HepG2 (cell line): ENCODE data around the gene ZFHX3. TPM values are rescaled to one million over a fixed set of nuclear protein-coding genes. Genes with fewer than 3 reads are reported as not detected.

Experiments used
- CCDC6 ChIP-seq: sonication (generic); formaldehyde crosslinking; IDR thresholded peaks from 2 replicates; pipeline ENCODE4 v1.8.1; 2022; ENCODE audit warnings: mild to moderate bottlenecking, missing genetic modification reagents, moderate library complexity
- EP300 ChIP-seq, 3 experiments: sonication (generic) in 1 of 3; formaldehyde crosslinking in 1 of 3; IDR thresholded peaks; 2 replicates each; pipeline versions ENCODE4 v1.5.1 to v1.6.1; 2011 to 2020; ENCODE audit warnings: low read depth in 2 of 3, low read length in 2 of 3, borderline replicate concordance in 1 of 3, improper control_type of control experiment in 1 of 3, mild to moderate bottlenecking in 1 of 3, missing genetic modification reagents in 1 of 3, moderate library complexity in 1 of 3
- HDAC1 ChIP-seq: sonication (generic); formaldehyde crosslinking; IDR thresholded peaks from 2 replicates; pipeline ENCODE4 v1.5.1; 2020; ENCODE audit warnings: mild to moderate bottlenecking, missing genetic modification reagents
- HNF4G ChIP-seq, 2 experiments: sonication (generic) in 1 of 2; formaldehyde crosslinking in 1 of 2; IDR thresholded peaks; 2 replicates each; pipeline versions ENCODE4 v1.4.0 to v1.6.1; 2011 to 2020; ENCODE audit warnings: borderline replicate concordance in 2 of 2, low read depth in 2 of 2, mild to moderate bottlenecking in 2 of 2, low read length in 1 of 2, missing genetic modification reagents in 1 of 2, moderate library complexity in 1 of 2
- MEF2D ChIP-seq: sonication (generic); formaldehyde crosslinking; IDR thresholded peaks from 2 replicates; pipeline ENCODE4 v1.5.1; 2020; ENCODE audit warnings: mild to moderate bottlenecking, missing genetic modification reagents
- MTA1 ChIP-seq: sonication (generic); formaldehyde crosslinking; IDR thresholded peaks from 2 replicates; pipeline ENCODE4 v1.4.0; 2020; ENCODE audit warnings: missing genetic modification reagents, mild to moderate bottlenecking, borderline replicate concordance
- NCOA5 ChIP-seq: sonication (generic); formaldehyde crosslinking; IDR thresholded peaks from 2 replicates; pipeline ENCODE4 v1.4.0; 2020; ENCODE audit warnings: missing genetic modification reagents
- NFE2L1 ChIP-seq: sonication (generic); formaldehyde crosslinking; IDR thresholded peaks from 2 replicates; pipeline ENCODE4 v1.4.0; 2020; ENCODE audit warnings: missing genetic modification reagents, mild to moderate bottlenecking, borderline replicate concordance
- NFKBIZ ChIP-seq: IDR thresholded peaks from 2 replicates; pipeline ENCODE4 v1.6.1; 2018; ENCODE audit warnings: missing genetic modification reagents, missing compliant biosample characterization
- PHF21A ChIP-seq: sonication (generic); formaldehyde crosslinking; IDR thresholded peaks from 2 replicates; pipeline ENCODE4 v1.5.0; 2020; ENCODE audit warnings: mild to moderate bottlenecking, missing genetic modification reagents
- SALL2 ChIP-seq: sonication (generic); formaldehyde crosslinking; IDR thresholded peaks from 2 replicates; pipeline ENCODE4 v1.8.1; 2023; ENCODE audit warnings: mild to moderate bottlenecking, missing genetic modification reagents, inconsistent platforms
- SAP130 ChIP-seq: IDR thresholded peaks from 2 replicates; pipeline ENCODE4 v1.6.1; 2016; ENCODE audit warnings: low read depth
- SETDB1 ChIP-seq: sonication (generic); formaldehyde crosslinking; IDR thresholded peaks from 2 replicates; pipeline ENCODE4 v1.5.1; 2020; ENCODE audit warnings: missing genetic modification reagents, mild to moderate bottlenecking, borderline replicate concordance
- SIX1 ChIP-seq: sonication (generic); formaldehyde crosslinking; IDR thresholded peaks from 2 replicates; pipeline ENCODE4 v1.4.0; 2020; ENCODE audit warnings: missing genetic modification reagents, borderline replicate concordance
- SMC3 ChIP-seq: IDR thresholded peaks from 2 replicates; pipeline ENCODE4 v1.6.1; 2011; ENCODE audit warnings: low read length, improper control_type of control experiment
- SOX13 ChIP-seq, 3 experiments: fragments of 450-650 bp in 1 of 3; sonication (generic) in 1 of 3; formaldehyde crosslinking in 1 of 3; IDR thresholded peaks in 2 of 3; conservative IDR thresholded peaks in 1 of 3; 2 replicates each; pipeline versions ENCODE4 v1.5.0 to v1.6.1; 2016 to 2020; ENCODE audit warnings: antibody characterized with exemption in 1 of 3, mild to moderate bottlenecking in 1 of 3, missing compliant biosample characterization in 1 of 3, missing genetic modification reagents in 1 of 3, moderate library complexity in 1 of 3
- ZBTB38 ChIP-seq: sonication (generic); formaldehyde crosslinking; IDR thresholded peaks from 2 replicates; pipeline ENCODE4 v1.5.1; 2020; ENCODE audit warnings: mild to moderate bottlenecking, missing genetic modification reagents
- ZBTB7A ChIP-seq: sonication (generic); formaldehyde crosslinking; IDR thresholded peaks from 2 replicates; pipeline ENCODE4 v1.8.0; 2022; ENCODE audit warnings: mild to moderate bottlenecking, missing genetic modification reagents
- ZNF282 ChIP-seq: fragments of 450-650 bp; IDR thresholded peaks from 2 replicates; pipeline ENCODE4 v1.6.1; 2018; ENCODE audit not compliant: partially characterized antibody
- ZNF333 ChIP-seq: sonication (generic); formaldehyde crosslinking; IDR thresholded peaks from 2 replicates; pipeline ENCODE4 v1.4.0; 2020; ENCODE audit warnings: mild to moderate bottlenecking, missing genetic modification reagents, borderline replicate concordance
- polyA plus RNA-seq, 8 experiments: library from polyadenylated mRNA; depleted of rRNA in 3 of 8; stranded (reverse) in 7 of 8; unstranded in 1 of 8; fragments of >200 nt; fragmentation: Illumina TruSeq in 4 of 8; extraction: Trizol in 4 of 8; gene quantifications; 2 replicates each; pipeline versions ENCODE4 v1.2.1 to v1.2.3, GENCODE V29; 2011 to 2016; ENCODE audit warnings: low read depth in 4 of 8, missing spikeins in 1 of 8, mixed read lengths in 1 of 8; ENCODE audit not compliant: insufficient read depth in 1 of 8
- total RNA-seq, 5 experiments: library from RNA; depleted of rRNA; stranded (reverse); fragments of >200 nt; fragmentation: Illumina TruSeq; extraction: Trizol; gene quantifications; 2 replicates each; pipeline ENCODE4 v1.2.3, GENCODE V29; 2016; ENCODE audit warnings: low read depth in 1 of 5
- TF ChIP-seq, protein P1 (sequence below): sonication (generic); formaldehyde crosslinking; IDR thresholded peaks from 2 replicates; pipeline ENCODE4 v1.4.0; 2020; ENCODE audit warnings: missing genetic modification reagents
- TF ChIP-seq, protein P2 (sequence below): sonication (generic); formaldehyde crosslinking; IDR thresholded peaks from 2 replicates; pipeline ENCODE4 v1.4.0; 2020; ENCODE audit warnings: mild to moderate bottlenecking, missing genetic modification reagents
- TF ChIP-seq, protein P3 (sequence below): sonication (generic); IDR thresholded peaks from 2 replicates; pipeline ENCODE4 v1.6.1; 2016; ENCODE audit warnings: low read depth, borderline replicate concordance

ZFHX3 gene
- total and polyA plus RNA-seq, 2 of the 13 experiments (the other 11 are each of a cell fraction or from before 2014, with no cell fraction given), result 5.0 to 6.0 TPM

DNA sequence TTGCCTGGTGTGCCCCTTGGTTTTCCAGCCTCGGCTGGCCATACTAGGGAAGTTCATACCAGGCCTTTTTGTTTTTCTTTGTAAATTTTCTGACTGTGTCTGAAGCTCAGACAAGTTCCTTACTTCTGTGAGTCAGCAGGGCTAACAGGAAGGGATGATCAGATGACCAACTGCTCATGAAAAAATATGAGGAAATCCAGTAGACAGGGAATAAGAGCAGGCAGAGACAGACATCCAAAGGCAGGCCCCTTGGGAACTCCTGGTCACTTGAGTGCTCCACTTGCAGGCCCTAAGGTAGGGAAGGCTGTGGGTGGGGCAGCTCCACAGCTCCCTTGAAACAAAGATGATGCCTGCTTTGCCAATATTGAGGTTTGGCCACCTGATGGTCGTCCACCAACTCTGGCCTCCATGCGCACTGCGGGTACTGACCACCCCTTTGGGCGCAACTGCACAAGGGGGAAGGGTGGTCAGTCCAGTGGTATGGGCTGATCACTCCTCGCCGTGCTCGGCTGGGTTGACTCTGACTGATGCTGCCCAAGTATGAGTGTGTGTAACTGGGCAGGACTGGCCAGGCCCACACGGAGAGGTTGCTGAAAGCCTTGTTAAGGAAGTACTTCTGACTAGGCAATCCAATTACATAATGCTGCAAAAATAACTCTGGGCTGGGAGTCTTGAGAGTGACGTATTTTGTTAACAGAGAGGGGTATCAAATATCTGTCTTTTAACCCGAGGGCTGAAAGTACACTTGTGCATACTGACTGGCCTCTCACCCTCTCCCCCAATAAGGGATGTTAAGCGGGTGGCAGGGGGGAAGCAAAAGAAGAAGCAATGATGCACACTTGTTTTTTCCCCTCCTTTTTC is 20.8 kb upstream of the ZFHX3 start (continued):
- no peak for TF ChIP-seq SETDB1 (CRISPR knock-in tag)
- no peak for TF ChIP-seq NFKBIZ (CRISPR knock-in tag)
- TF ChIP-seq, protein P1, sequence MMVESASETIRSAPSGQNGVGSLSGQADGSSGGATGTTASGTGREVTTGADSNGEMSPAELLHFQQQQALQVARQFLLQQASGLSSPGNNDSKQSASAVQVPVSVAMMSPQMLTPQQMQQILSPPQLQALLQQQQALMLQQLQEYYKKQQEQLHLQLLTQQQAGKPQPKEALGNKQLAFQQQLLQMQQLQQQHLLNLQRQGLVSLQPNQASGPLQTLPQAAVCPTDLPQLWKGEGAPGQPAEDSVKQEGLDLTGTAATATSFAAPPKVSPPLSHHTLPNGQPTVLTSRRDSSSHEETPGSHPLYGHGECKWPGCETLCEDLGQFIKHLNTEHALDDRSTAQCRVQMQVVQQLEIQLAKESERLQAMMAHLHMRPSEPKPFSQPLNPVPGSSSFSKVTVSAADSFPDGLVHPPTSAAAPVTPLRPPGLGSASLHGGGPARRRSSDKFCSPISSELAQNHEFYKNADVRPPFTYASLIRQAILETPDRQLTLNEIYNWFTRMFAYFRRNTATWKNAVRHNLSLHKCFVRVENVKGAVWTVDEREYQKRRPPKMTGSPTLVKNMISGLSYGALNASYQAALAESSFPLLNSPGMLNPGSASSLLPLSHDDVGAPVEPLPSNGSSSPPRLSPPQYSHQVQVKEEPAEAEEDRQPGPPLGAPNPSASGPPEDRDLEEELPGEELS (CRISPR knock-in tag), result no peak
- TF ChIP-seq, protein P2, sequence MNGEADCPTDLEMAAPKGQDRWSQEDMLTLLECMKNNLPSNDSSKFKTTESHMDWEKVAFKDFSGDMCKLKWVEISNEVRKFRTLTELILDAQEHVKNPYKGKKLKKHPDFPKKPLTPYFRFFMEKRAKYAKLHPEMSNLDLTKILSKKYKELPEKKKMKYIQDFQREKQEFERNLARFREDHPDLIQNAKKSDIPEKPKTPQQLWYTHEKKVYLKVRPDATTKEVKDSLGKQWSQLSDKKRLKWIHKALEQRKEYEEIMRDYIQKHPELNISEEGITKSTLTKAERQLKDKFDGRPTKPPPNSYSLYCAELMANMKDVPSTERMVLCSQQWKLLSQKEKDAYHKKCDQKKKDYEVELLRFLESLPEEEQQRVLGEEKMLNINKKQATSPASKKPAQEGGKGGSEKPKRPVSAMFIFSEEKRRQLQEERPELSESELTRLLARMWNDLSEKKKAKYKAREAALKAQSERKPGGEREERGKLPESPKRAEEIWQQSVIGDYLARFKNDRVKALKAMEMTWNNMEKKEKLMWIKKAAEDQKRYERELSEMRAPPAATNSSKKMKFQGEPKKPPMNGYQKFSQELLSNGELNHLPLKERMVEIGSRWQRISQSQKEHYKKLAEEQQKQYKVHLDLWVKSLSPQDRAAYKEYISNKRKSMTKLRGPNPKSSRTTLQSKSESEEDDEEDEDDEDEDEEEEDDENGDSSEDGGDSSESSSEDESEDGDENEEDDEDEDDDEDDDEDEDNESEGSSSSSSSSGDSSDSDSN, result no peak
- peak; percentile 67; the same call in 1 of the 2 replicates for TF ChIP-seq ZBTB38
- no peak for TF ChIP-seq MTA1 (CRISPR knock-in tag)
- no peak for TF ChIP-seq CCDC6 (CRISPR knock-in tag)
- TF ChIP-seq SMC3, result peak; percentile 25; the same call in 1 of the 2 replicates
- peak; percentile 40; the same call in 1 of the 2 replicates for TF ChIP-seq MEF2D
- TF ChIP-seq PHF21A (CRISPR knock-in tag), result 0 out of 2 replicates have a peak, but pooled peaks have one; percentile 29
- no peak for TF ChIP-seq EP300 (IDR thresholded peaks at IDR 0.05; ENCODE audit: low read depth in 2 of 2, low read length in 2 of 2)
- no peak for TF ChIP-seq EP300 (CRISPR knock-in tag; IDR thresholded peaks at IDR 0.05; ENCODE audit: borderline replicate concordance)
- TF ChIP-seq SAP130, result peak; percentile 10; the same call in 1 of the 2 replicates
- TF ChIP-seq, protein P3, sequence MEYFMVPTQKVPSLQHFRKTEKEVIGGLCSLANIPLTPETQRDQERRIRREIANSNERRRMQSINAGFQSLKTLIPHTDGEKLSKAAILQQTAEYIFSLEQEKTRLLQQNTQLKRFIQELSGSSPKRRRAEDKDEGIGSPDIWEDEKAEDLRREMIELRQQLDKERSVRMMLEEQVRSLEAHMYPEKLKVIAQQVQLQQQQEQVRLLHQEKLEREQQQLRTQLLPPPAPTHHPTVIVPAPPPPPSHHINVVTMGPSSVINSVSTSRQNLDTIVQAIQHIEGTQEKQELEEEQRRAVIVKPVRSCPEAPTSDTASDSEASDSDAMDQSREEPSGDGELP, result no peak
- TF ChIP-seq ZNF333 (CRISPR knock-in tag), result no peak
- TF ChIP-seq HNF4G (IDR thresholded peaks at IDR 0.05; ENCODE audit: borderline replicate concordance, low read depth, low read length), result 0 out of 2 replicates have a peak, but pooled peaks have one; percentile 16
- TF ChIP-seq HNF4G (CRISPR knock-in tag; IDR thresholded peaks at IDR 0.05; ENCODE audit: borderline replicate concordance, low read depth), result no peak
- TF ChIP-seq SIX1 (CRISPR knock-in tag), result peak; percentile 82; the same call in 1 of the 2 replicates
- TF ChIP-seq ZNF282, result no peak
- 0 out of 2 replicates have a peak, but pooled peaks have one; percentile 25 for TF ChIP-seq HDAC1
- no peak for TF ChIP-seq NCOA5 (CRISPR knock-in tag)
- no peak for TF ChIP-seq SOX13 (IDR thresholded peaks at IDR 0.05)
- TF ChIP-seq SOX13 (CRISPR knock-in tag; conservative IDR thresholded peaks at IDR 0.05 in 1 of 2, IDR thresholded peaks at IDR 0.05 in 1 of 2), result no peak
- TF ChIP-seq NFE2L1, result no peak
- no peak for TF ChIP-seq SALL2 (CRISPR knock-in tag)
- 0 out of 2 replicates have a peak, but pooled peaks have one; percentile 17 for TF ChIP-seq ZBTB7A (CRISPR knock-in tag)
